Natural killer cell (primary cell): ENCODE data around the gene DIPK1B. TPM values are rescaled to one million over a fixed set of nuclear protein-coding genes. Genes with fewer than 3 reads are reported as not detected.
"Not testable (repeated sequence)": the region's sequence is repeated elsewhere in the genome, so short reads cannot be mapped to it uniquely, and the experiment has no call there.

Experiments used
- ATAC-seq, 3 donors: fragments of 150-1000 bp in 2 of 3; fragments of 200-7000 bp in 1 of 3; cut with Tn5 transposase; 1 replicate in 1 of 3; 2 replicates in 2 of 3; pipeline ENCODE4 v1.10.0; 2021; ENCODE audit warnings: mild to moderate bottlenecking in 2 of 3, moderate library complexity in 2 of 3
- DNase-seq, 2 donors: peaks; one replicate each; pipeline versions ENCODE4 v3.0.0 to v3.0.0-alpha.2; 2013 to 2021; ENCODE audit warnings: mixed read lengths in 1 of 2
- H3K27ac ChIP-seq: one replicate; pipeline ENCODE4 v1.5.1; 2013; ENCODE audit warnings: mild to moderate bottlenecking, low read length
- H3K27me3 ChIP-seq: one replicate; pipeline ENCODE4 v1.6.1; 2013; ENCODE audit warnings: low read length; ENCODE audit not compliant: control insufficient read depth, insufficient read depth
- H3K36me3 ChIP-seq: one replicate; pipeline ENCODE4 v1.6.1; 2013; ENCODE audit warnings: low read length; ENCODE audit not compliant: control insufficient read depth, insufficient read depth
- H3K4me1 ChIP-seq: one replicate; pipeline ENCODE4 v1.6.1; 2013; ENCODE audit warnings: low read length; ENCODE audit not compliant: control insufficient read depth, insufficient read depth
- H3K4me3 ChIP-seq: one replicate; pipeline ENCODE4 v1.5.1; 2013; ENCODE audit warnings: low read length
- H3K9me3 ChIP-seq: one replicate; pipeline ENCODE4 v1.6.1; 2013; ENCODE audit warnings: low read length; ENCODE audit not compliant: control insufficient read depth, insufficient read depth
- H3K27ac Mint-ChIP-seq, 2 donors: one replicate each; pipeline ENCODE4 v1.8.0; 2022; ENCODE audit warnings: mild to moderate bottlenecking in 2 of 2, mixed read lengths in 2 of 2, moderate library complexity in 1 of 2
- H3K27me3 Mint-ChIP-seq, 2 donors: one replicate each; pipeline ENCODE4 v1.8.0; 2022; ENCODE audit warnings: low read depth in 2 of 2, mixed read lengths in 2 of 2
- H3K36me3 Mint-ChIP-seq: one replicate; pipeline ENCODE4 v1.8.0; 2022; ENCODE audit warnings: mixed read lengths
- H3K4me1 Mint-ChIP-seq, 2 donors: one replicate each; pipeline ENCODE4 v1.8.0; 2022; ENCODE audit warnings: mixed read lengths in 2 of 2
- H3K4me3 Mint-ChIP-seq: one replicate; pipeline ENCODE4 v1.8.0; 2022; ENCODE audit warnings: mild to moderate bottlenecking, moderate library complexity, mixed read lengths
- H3K9me3 Mint-ChIP-seq, 2 donors: one replicate each; pipeline ENCODE4 v1.8.0; 2022; ENCODE audit warnings: mixed read lengths in 2 of 2
- CTCF ChIP-seq: fragments of 200-600 bp; IDR thresholded peaks from one replicate; pipeline ENCODE4 v1.8.0; 2022; ENCODE audit warnings: antibody characterized with exemption
- WGBS: methylation state at CpG from one replicate; pipeline ENCODE4 v1.1.7; 2013; ENCODE audit warnings: missing lambda C conversion rate; ENCODE audit not compliant: insufficient coverage; 5-methylcytosine and 5-hydroxymethylcytosine counted together
- intact Hi-C: fragments of 100-400 bp; cut with micrococcal nuclease; formaldehyde crosslinking; loops from one replicate; pipeline ENCODE4 v1.14.2; 2022
- total RNA-seq, 4 donors: library from RNA; stranded (reverse); fragments of 120-200 nt in 1 of 4; gene quantifications; one replicate each; pipeline versions ENCODE4 v1.2.3 to v1.2.4, GENCODE V29; 2013 to 2022

Gene DIPK1B
- total RNA-seq, 3 donors from 2014 or later (not counting 1 experiment from before 2014, with no cell fraction given) = 0.31 to 0.39 TPM; not detected in 1

- Histone ChIP-seq H3K27ac (no peak within 1 kb of the TSS), H3K4me1 (peaks cover 17% of the 10 kb centered on the region), H3K9me3 (no peaks in the 10 kb centered on the region), H3K27me3 (no peaks in the 10 kb centered on the region), H3K4me3 (no peak within 1 kb of the TSS), H3K36me3 (no peaks in the 10 kb centered on the region)
- Mint-ChIP-seq H3K27ac (no peak within 1 kb of the TSS), H3K4me3 (no peak within 1 kb of the TSS), H3K36me3 (no peaks in the 10 kb centered on the region), H3K27me3 (peaks cover 8 to 10% of the 10 kb centered on the region in 2 donors), H3K9me3 (no peaks in the 10 kb centered on the region), H3K4me1 (no peaks in the 10 kb centered on the region)
- WGBS = 89% methylated on average over 14 of the region's 14 CpGs
- ATAC-seq = no peak
- DNase-seq = no peak
- TF ChIP-seq CTCF = no peak
- intact Hi-C loops = no loop called here
These were observed 52.0 kb downstream of the DIPK1B start, which contains the start of gene LCN15 for GRCh38 chr9:136764301-136764891. Gene LCN15 (minus strand): TSS chr9:136764518. CDS start chr9:136764488, 30 bp downstream.

GRCh38 chr9:136765041-136765440 is 52.7 kb downstream of the DIPK1B start:
- no peak for ATAC-seq
- no peaks in the 10 kb centered on the region for H3K36me3 Mint-ChIP-seq
- H3K27ac Mint-ChIP-seq = no peak overlapping the region
- no peak for TF ChIP-seq CTCF
- H3K9me3 ChIP-seq = no peaks in the 10 kb centered on the region
- peaks cover 0 to 5% of the 10 kb centered on the region in 2 donors for H3K4me1 Mint-ChIP-seq
- no peak for DNase-seq
- H3K4me1 ChIP-seq = peaks cover 19% of the 10 kb centered on the region
- H3K27me3 Mint-ChIP-seq = peaks cover 8% of the 10 kb centered on the region in 2 donors
- 97% methylated on average over 14 of the region's 14 CpGs for WGBS
- no peaks in the 10 kb centered on the region for H3K9me3 Mint-ChIP-seq
- no peak overlapping the region for H3K4me3 ChIP-seq
- H3K4me3 Mint-ChIP-seq = no peak overlapping the region
- no peak overlapping the region for H3K27ac ChIP-seq
- no peaks in the 10 kb centered on the region for H3K27me3 ChIP-seq
- no peaks in the 10 kb centered on the region for H3K36me3 ChIP-seq
- intact Hi-C loops = no loop called here

- H3K36me3 ChIP-seq, H3K36me3 Mint-ChIP-seq, H3K4me3 ChIP-seq, ATAC-seq, H3K4me1 Mint-ChIP-seq, H3K9me3 Mint-ChIP-seq, H3K9me3 ChIP-seq, H3K27me3 Mint-ChIP-seq, H3K27me3 ChIP-seq, intact Hi-C loops, H3K4me3 Mint-ChIP-seq, DNase-seq, H3K27ac Mint-ChIP-seq: not testable (repeated sequence)
- Histone ChIP-seq H3K27ac (peak overlapping the region; percentile 48), H3K4me1 (peaks cover 19% of the 10 kb centered on the region)
- WGBS = 64% methylated on average over 11 of the region's 14 CpGs
These were observed 53.5 kb downstream of the DIPK1B start for GRCh38 chr9:136765745-136766409.

GRCh38 chr9:136766410-136767120 is 54.2 kb downstream of the DIPK1B start:
- TF ChIP-seq CTCF = peak; percentile 8

More at GRCh38 chr9:136766410-136767120, 54.2 kb downstream of the DIPK1B start:
- H3K36me3 Mint-ChIP-seq, intact Hi-C loops, H3K27ac Mint-ChIP-seq, H3K4me1 Mint-ChIP-seq, H3K27me3 ChIP-seq, H3K9me3 Mint-ChIP-seq, ATAC-seq, H3K9me3 ChIP-seq, H3K27me3 Mint-ChIP-seq, H3K36me3 ChIP-seq, H3K4me3 Mint-ChIP-seq, H3K4me3 ChIP-seq: not testable (repeated sequence)
- peaks cover 19% of the 10 kb centered on the region for H3K4me1 ChIP-seq
- DNase-seq = peak in 1 of 2 donors; percentile 72
- H3K27ac ChIP-seq = peak overlapping the region; percentile 48
- 34% methylated on average over 17 of the region's 18 CpGs for WGBS
